Measurements from ENCODE around the gene UNKL.
"Not testable (repeated sequence)": the region's sequence is repeated elsewhere in the genome, so short reads cannot be mapped to it uniquely, and the experiment has no call there.

UNKL gene

DNA sequence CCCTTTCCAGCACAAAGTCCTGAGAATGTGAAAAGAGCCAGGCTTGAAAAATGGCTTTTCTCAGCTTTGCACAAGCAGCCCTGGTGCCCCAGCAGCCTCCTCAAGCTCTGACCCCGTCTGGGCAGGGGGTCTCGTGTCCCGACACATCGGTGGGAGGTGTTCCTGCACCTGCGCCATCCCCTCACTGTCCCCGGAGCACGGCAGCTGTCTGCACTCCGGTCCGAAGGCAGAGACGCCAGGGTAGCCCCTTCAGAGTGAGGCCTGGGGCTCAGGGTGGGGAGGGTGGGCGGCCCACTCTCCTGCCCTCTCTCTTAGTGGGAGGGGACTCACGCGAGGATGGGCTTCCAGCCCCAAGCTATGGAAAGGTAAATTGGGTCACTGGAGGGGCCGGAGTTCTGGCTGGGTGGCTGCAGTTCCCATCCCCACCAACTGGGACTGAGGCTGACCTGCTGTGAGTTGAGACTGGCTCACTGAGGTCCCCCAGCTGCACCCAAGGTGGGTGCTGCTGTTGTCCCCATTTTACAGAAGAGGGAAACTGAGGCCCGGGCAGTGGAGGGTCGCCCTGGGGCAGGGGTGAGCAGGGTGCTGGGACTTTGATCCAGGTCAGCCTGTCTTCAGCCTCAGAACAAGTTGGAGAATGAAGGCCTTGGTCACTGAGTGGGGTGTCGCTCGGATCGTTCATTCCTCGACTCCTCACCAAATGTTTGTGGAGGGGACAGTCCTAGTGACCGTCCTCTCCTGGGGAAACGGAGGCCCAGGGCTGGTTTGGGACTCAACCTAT is 83.4 kb downstream of the UNKL start:
- ChIA-PET CTCF (no interaction called here), POLR2A (interaction anchor here (0.5 kb wide), 1 partner anchor 34 kb away, joined by 3 read pairs; no protein-coding TSS in a partner anchor)
- DNase-seq (ENCODE audit: low read depth, low spot score), result no peak
- H3K4me3 ChIP-seq (ENCODE audit: low read depth, low read length), result no peak overlapping the region
- TF ChIP-seq, protein P1, sequence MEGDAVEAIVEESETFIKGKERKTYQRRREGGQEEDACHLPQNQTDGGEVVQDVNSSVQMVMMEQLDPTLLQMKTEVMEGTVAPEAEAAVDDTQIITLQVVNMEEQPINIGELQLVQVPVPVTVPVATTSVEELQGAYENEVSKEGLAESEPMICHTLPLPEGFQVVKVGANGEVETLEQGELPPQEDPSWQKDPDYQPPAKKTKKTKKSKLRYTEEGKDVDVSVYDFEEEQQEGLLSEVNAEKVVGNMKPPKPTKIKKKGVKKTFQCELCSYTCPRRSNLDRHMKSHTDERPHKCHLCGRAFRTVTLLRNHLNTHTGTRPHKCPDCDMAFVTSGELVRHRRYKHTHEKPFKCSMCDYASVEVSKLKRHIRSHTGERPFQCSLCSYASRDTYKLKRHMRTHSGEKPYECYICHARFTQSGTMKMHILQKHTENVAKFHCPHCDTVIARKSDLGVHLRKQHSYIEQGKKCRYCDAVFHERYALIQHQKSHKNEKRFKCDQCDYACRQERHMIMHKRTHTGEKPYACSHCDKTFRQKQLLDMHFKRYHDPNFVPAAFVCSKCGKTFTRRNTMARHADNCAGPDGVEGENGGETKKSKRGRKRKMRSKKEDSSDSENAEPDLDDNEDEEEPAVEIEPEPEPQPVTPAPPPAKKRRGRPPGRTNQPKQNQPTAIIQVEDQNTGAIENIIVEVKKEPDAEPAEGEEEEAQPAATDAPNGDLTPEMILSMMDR (IDR thresholded peaks at IDR 0.05; ENCODE audit: insufficient read depth, low read length, missing control alignments), result no peak

GRCh38 chr16:1330260-1330914 is 84.1 kb downstream of the UNKL start:
- POLR2A ChIA-PET, result interaction anchor here (0.5 kb wide), 1 partner anchor 33 kb away, joined by 3 read pairs; no protein-coding TSS in a partner anchor
- CTCF ChIA-PET, result interaction anchor here (1.2 kb wide), 1 partner anchor 7 kb away, joined by 3 read pairs; no protein-coding TSS in a partner anchor

GRCh38 chr16:1328961-1329360 is 85.5 kb downstream of the UNKL start:
- DNase-seq (ENCODE audit: low read depth, low spot score); H3K4me3 ChIP-seq (ENCODE audit: low read depth, low read length); POLR2A ChIA-PET: not testable (repeated sequence)
- CTCF ChIA-PET, result interaction anchor here (1.2 kb wide), 1 partner anchor 9 kb away, joined by 3 read pairs; no protein-coding TSS in a partner anchor

More at GRCh38 chr16:1330260-1330914, 84.1 kb downstream of the UNKL start:
- no peak overlapping the region for H3K4me3 ChIP-seq (ENCODE audit: low read depth, low read length)
- DNase-seq (ENCODE audit: low read depth, low spot score), result no peak
- TF ChIP-seq, protein P1 (IDR thresholded peaks at IDR 0.05; ENCODE audit: insufficient read depth, low read length, missing control alignments), result peak; percentile 25

DNA sequence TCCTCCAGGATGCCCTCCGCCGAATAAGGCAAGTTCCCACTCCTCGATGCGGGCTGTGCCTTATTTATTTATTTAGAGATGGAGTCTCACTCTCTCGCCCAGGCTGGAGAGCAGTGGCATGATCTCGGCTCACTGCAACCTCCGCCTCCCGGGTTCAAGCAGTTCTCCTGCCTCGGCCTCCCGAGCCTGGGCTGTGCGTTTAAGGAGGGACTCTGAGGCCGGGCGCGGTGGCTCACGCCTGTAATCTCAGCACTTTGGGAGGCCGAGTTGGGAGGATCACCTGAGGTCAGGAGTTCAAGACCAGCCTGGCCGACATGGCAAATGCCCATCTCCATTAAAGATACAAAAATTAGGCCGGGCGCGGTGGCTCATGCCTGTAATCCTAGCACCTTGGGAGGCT is 86.4 kb downstream of the UNKL start:
- DNase-seq (ENCODE audit: low read depth, low spot score); CTCF ChIA-PET; H3K4me3 ChIP-seq (ENCODE audit: low read depth, low read length); POLR2A ChIA-PET: not testable (repeated sequence)

GRCh38 chr16:1327619-1327947 is 86.9 kb downstream of the UNKL start:
- TF ChIP-seq, protein P1 (IDR thresholded peaks at IDR 0.05; ENCODE audit: insufficient read depth, low read length, missing control alignments), result no peak
- DNase-seq (ENCODE audit: low read depth, low spot score), result no peak
- ChIA-PET CTCF (no interaction called here), POLR2A (interaction anchor here (0.6 kb wide), 1 partner anchor 14 kb away, joined by 3 read pairs; no protein-coding TSS in a partner anchor)
- no peak overlapping the region for H3K4me3 ChIP-seq (ENCODE audit: low read depth, low read length)

GRCh38 chr16:1326946-1327618 is 87.4 kb downstream of the UNKL start:
- TF ChIP-seq, protein P1 (IDR thresholded peaks at IDR 0.05; ENCODE audit: insufficient read depth, low read length, missing control alignments), result no peak
- POLR2A ChIA-PET, result interaction anchor here (0.6 to 0.7 kb wide), 2 partner anchors 8 to 14 kb away, joined by 3 read pairs; no protein-coding TSS in a partner anchor
- CTCF ChIA-PET, result interaction anchor here (0.9 kb wide), 1 partner anchor 9 kb away, joined by 3 read pairs; no protein-coding TSS in a partner anchor
- no peak overlapping the region for H3K4me3 ChIP-seq (ENCODE audit: low read depth, low read length)
- DNase-seq (ENCODE audit: low read depth, low spot score), result no peak

DNA sequence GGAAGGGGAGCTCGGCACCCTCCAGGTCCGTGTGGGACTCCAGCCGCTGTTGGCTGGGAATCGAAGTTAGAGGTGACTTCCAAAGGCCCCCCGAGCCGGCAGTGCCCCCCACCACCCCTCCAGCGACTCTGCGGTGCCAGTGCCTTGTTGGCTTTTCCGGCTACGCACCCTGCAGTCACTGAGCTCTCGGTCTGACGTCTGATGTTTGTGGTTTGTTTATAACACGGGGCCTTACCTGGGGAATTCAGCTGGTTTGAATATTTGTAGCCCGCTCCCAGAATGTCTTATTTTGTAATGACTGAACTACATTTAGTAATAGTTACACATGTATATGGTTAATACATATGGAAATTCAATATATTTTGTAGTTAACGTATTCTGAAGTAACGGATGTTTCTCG is 88.1 kb downstream of the UNKL start:
- no peak for DNase-seq (ENCODE audit: low read depth, low spot score)
- TF ChIP-seq, protein P1 (IDR thresholded peaks at IDR 0.05; ENCODE audit: insufficient read depth, low read length, missing control alignments), result no peak
- CTCF ChIA-PET, result interaction anchor here (0.9 kb wide), 1 partner anchor 8 kb away, joined by 3 read pairs; no protein-coding TSS in a partner anchor
- POLR2A ChIA-PET, result interaction anchor here (0.7 kb wide), 1 partner anchor 9 kb away, joined by 3 read pairs; no protein-coding TSS in a partner anchor
- no peak overlapping the region for H3K4me3 ChIP-seq (ENCODE audit: low read depth, low read length)
